GM12874 (cell line): ENCODE data around the gene INVS.

Experiments used
- TF ChIP-seq, protein P1 (sequence below): IDR thresholded peaks from 2 replicates; pipeline ENCODE4 v1.5.1; 2011; ENCODE audit warnings: low read depth, mild to moderate bottlenecking, control low read depth, low read length, moderate library complexity; ENCODE audit not compliant: insufficient read depth

The INVS gene, protein sequence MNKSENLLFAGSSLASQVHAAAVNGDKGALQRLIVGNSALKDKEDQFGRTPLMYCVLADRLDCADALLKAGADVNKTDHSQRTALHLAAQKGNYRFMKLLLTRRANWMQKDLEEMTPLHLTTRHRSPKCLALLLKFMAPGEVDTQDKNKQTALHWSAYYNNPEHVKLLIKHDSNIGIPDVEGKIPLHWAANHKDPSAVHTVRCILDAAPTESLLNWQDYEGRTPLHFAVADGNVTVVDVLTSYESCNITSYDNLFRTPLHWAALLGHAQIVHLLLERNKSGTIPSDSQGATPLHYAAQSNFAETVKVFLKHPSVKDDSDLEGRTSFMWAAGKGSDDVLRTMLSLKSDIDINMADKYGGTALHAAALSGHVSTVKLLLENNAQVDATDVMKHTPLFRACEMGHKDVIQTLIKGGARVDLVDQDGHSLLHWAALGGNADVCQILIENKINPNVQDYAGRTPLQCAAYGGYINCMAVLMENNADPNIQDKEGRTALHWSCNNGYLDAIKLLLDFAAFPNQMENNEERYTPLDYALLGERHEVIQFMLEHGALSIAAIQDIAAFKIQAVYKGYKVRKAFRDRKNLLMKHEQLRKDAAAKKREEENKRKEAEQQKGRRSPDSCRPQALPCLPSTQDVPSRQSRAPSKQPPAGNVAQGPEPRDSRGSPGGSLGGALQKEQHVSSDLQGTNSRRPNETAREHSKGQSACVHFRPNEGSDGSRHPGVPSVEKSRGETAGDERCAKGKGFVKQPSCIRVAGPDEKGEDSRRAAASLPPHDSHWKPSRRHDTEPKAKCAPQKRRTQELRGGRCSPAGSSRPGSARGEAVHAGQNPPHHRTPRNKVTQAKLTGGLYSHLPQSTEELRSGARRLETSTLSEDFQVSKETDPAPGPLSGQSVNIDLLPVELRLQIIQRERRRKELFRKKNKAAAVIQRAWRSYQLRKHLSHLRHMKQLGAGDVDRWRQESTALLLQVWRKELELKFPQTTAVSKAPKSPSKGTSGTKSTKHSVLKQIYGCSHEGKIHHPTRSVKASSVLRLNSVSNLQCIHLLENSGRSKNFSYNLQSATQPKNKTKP

DNA sequence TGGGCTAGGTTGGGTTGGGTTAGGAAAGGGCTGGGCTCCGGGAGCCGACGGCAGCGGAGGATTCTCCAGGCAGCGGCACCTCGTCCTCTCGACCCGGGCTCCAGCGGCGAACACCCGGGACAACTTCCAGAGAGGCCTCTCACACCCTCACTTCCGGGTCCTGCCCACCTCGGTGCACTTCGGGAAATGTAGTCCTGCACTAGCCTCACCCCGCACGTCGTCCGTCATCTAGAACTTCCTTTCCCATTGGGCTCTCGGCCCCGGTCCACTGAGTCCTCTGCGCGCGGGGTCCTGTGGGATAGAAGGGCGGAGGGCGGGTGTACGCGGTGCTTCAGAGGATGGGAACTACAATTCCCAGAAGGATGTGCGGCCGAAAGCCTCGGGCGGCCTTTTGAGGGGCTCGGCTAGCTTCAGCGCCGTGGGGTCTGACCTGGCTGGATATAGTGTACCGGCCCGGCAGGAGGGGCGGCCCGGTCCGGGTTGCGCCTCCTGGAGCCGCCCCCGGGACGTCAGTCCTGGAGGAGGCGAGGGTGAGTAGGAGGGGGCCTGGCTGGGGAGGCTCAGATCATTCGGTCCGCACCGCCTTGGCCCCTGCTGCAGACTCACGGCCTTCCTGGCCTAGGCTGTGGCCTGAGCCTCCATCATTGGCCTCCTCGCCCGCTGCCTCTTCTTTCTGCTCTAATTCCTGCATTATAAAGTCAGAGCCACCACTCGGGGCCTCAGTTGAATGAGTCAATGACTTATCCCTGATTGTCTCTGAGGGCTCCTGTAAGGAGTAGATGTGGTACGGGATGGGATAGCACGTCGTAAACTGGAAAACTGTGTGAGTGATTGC, at the start of gene INVS, which contains the start of gene ERP44:
INVS (plus strand) TSS at position 357 of the 835 bp plus-strand sequence. CDS start 5,279 bp downstream, outside the sequence.
ERP44 (minus strand) TSS at position 114 of the 835 bp plus-strand sequence. CDS start 160 bp downstream, outside the sequence.
- TF ChIP-seq, protein P1, sequence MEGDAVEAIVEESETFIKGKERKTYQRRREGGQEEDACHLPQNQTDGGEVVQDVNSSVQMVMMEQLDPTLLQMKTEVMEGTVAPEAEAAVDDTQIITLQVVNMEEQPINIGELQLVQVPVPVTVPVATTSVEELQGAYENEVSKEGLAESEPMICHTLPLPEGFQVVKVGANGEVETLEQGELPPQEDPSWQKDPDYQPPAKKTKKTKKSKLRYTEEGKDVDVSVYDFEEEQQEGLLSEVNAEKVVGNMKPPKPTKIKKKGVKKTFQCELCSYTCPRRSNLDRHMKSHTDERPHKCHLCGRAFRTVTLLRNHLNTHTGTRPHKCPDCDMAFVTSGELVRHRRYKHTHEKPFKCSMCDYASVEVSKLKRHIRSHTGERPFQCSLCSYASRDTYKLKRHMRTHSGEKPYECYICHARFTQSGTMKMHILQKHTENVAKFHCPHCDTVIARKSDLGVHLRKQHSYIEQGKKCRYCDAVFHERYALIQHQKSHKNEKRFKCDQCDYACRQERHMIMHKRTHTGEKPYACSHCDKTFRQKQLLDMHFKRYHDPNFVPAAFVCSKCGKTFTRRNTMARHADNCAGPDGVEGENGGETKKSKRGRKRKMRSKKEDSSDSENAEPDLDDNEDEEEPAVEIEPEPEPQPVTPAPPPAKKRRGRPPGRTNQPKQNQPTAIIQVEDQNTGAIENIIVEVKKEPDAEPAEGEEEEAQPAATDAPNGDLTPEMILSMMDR: no peak

DNA sequence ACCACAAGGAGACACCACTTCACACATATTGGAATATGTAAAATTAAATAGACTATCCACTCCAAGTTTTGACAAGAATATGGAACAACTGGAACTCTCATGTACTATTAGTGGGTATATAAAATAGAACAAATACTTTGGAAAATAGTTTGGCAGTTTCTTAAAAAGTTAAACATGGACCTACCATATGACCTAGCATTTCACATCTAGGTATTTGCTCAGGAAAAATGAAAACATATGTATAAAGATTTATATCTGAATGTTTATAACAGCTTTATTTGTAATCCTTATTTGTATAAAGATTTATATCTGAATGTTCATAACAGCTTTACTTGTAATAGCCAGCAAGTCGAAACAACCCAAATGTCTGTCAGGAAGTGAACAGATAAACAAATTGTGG, 49.5 kb upstream of the INVS start:
- TF ChIP-seq, protein P1: no peak

- TF ChIP-seq, protein P1: no peak
Observed at GRCh38 chr9:100052375-100052774, 46.7 kb upstream of the INVS start.

- TF ChIP-seq, protein P1: no peak
Observed at GRCh38 chr9:100056561-100056960, 42.5 kb upstream of the INVS start.

DNA sequence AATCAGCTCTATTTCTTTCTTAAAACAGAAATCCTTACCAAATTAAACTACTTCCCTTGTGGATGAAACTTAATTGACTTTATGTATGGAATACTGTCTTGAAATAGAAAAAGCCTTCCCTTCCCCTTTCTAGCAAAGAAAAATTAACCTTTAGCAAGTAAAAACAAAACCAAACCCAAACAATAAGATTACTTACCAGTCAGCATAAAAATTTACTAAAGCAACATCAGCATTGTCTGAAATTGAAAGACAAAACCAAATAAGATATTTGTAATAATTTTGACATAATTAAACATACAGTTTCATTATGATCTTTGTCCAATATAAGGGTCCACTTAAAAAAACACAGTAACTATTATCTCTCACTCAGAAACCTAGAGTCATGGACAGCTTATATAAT, 41.4 kb upstream of the INVS start:
- TF ChIP-seq, protein P1: no peak

DNA sequence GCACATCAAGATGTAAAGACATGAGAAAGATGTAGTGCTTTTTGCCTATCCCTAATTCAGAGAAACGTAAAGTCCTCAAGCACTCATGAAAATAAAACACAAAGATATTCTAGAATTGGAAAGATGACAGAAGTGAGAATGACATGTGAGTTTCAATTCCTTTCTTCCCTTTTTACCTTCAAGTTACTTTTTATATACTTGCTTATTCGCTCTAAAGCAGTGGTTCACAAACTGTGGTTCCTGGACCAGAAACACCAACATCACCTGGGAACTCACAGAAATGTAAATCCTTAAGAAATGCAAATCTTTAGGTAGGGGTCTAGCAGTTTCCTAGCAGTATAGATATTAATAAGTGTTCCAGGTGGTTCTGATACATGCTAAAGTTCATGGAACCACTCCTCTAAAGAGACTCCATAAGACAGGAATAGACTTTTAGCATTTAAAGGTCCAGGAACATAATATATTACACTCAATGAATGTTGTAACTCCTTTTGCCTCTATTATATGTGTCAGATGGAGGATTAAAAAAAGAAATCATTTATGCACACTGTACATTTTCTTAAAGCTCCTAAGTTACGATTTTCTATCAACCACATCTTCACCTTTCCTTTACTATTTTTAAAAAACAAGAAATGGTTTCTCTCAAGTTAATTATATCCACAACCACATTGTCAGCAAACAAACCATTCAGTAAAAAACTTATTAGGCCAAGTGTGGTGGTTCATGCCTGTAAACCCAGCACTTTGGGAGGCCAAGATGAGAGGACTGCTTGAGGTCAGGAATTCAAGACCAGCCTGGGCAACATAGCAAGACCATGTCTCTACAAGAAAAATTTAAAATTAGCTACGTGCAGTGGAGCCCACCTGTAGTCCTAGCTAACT, 40.1 kb upstream of the INVS start:
- TF ChIP-seq, protein P1: no peak
